HG03039 (cell line): ENCODE measurements around the gene MITF.

ENCODE experiments used
- ATAC-seq: cut with Tn5 transposase; IDR thresholded peaks from one replicate; pipeline ENCODE4 v1.9.1; 2021; ENCODE audit warnings: mild to moderate bottlenecking, moderate library complexity; ENCODE audit not compliant: unreplicated experiment

MITF gene, protein sequence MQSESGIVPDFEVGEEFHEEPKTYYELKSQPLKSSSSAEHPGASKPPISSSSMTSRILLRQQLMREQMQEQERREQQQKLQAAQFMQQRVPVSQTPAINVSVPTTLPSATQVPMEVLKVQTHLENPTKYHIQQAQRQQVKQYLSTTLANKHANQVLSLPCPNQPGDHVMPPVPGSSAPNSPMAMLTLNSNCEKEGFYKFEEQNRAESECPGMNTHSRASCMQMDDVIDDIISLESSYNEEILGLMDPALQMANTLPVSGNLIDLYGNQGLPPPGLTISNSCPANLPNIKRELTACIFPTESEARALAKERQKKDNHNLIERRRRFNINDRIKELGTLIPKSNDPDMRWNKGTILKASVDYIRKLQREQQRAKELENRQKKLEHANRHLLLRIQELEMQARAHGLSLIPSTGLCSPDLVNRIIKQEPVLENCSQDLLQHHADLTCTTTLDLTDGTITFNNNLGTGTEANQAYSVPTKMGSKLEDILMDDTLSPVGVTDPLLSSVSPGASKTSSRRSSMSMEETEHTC

DNA sequence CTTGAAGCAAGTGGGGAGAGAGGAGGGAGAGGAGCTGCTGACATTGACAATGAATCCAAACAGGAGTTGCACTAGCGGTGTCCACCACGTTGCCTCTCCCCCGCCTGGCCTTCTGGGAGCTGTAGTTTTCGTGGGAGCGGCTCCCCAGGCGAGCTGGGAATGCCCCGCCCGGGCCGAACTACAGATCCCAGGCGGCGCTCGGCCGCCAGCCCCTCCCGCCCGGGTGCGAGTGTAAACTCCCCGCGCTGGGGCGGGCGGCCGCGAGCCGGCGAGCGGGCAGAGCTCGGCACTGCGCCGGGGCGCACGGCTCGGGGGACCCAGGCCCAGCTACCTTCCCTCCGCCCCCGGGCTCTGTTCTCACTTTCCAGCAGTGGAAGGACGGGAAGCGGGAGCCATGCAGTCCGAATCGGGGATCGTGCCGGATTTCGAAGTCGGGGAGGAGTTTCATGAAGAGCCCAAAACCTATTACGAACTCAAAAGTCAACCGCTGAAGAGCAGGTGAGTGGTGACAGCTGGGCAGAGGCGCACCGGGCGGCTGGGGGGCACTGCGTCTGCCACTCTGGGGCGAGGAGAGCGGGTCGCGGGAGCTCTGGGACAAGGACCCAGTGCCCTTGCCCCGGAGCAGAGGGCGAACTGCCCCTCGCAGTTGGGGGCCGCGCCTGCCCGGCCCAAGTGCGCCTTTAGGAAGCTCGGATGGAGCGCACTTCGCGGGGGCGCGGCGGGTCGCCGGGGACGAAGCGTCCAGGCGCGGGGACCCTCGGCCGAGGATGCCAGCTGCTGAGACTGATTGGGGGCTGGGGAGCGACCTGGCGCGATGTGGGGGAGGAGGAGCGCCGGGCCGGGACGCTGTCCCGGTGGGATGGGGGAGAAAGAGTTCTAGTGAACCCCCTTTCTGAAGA lies at the start of gene MITF:
Gene MITF (plus strand): TSS at position 261 of the 899 bp plus-strand sequence. CDS start 134 bp downstream, at position 395.
- ATAC-seq = peak; percentile 99

DNA sequence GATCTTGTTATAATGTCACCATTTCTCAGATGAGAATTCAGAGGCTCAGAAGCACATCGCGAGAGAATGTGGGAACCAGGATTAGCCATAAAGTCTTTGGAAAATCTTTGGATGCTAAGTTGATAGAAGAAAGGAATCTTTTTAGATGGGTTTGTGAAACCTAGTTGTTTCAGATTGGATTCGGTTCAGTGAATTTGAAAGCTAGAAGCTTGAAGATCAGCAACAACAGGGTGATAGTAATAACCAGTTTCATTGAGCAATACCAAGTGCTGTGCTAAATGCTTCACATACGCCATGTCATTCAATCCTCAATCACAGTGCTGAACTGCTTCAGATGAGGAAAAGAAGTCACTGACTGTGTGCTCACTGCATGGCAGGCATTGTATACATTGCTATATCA lies 47.4 kb upstream of the MITF start:
- ATAC-seq = no peak

DNA sequence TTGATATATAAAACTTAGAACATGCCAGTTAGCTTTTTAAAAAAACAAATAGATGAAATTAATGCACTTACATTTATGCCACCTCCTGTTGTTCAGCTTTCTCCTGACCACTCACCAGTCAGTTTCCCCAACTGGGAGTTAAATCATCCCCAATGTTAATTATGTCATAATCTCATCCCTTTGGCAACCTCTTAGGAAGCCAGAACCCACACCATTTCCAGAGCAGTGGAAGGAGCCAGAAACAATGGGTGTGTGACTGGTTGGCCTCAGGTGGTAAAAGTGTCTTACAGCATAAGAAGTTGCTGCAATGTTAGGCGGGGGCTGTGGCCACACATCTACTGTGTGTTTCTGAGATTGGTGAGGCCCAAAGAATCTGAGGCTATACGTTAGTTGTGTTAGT lies 46.5 kb upstream of the MITF start:
- no peak for ATAC-seq

DNA sequence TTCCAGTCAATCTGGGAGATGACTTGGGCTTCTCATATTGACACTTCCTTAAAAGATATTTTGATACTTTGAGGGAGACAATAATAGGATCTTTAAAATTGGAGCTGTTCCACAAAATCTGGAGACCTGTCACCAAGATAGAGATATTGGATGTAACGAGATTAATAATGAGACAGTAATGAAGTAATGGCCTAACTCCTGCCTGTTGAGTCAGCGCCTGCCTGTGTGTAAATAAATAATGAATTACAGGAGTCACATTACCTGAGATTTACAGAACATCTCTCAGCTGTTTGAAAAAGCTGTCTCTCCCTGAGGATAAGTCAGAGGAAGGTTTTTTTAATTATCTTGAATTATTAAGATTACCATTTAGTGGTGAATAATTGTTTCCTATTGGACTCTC lies 43.8 kb upstream of the MITF start:
- ATAC-seq = no peak

DNA sequence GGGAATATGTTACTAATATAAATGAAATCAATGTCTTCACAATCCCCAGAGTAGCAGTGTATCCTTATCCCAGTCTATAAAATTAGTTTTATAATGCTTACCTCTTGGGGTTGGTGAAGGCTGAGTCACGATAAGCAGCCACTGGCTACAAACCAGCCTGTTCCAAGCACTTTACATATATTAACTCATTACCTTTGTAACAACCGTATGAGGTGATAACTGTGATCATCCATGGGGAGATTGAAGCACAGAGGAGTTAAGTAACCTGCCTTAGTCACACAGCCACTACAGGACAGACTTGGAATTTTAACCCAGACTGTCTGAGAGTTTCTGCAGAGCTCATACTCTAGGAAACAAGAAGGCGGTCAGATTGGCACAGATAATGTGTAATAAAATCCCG lies 43.3 kb upstream of the MITF start:
- ATAC-seq = no peak

DNA sequence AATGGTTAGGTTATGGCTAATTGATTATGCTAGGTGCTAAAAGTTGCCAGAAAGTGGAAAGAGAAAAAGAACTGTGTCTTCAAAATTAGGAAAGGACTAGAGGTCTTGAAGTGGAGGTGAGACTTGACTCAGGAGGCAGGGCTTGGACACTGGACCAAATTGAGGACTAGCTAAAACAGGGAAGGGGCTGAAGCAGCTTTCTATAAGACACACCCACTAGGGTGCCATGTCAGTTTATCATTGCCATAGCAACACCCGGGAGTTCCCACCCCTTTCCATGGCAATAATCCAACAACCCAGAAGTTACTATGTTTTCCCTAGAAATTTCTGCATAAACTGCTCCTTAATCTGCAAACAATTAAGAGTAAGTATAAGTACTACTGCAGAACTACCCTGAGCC lies 42.9 kb upstream of the MITF start:
- ATAC-seq = no peak

DNA sequence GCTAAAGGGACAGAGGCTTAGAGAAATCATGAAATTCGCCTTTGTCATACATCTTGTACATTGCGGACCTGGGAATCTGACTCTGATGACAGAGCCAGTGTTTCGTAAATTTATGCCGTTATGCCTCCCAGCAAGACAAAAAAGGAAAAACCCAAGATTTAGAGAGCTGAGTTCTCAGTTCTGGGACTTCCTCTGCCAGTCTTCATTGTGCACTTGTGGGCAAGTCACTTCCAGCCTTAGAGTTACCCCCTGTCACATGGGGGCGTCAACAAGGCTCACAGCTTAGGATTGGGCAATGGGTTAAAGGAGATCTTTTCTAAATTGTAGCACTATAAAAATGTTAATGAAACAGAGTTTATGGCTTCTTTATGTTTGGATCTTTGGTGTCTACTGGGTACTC lies 41.9 kb upstream of the MITF start:
- ATAC-seq = no peak

DNA sequence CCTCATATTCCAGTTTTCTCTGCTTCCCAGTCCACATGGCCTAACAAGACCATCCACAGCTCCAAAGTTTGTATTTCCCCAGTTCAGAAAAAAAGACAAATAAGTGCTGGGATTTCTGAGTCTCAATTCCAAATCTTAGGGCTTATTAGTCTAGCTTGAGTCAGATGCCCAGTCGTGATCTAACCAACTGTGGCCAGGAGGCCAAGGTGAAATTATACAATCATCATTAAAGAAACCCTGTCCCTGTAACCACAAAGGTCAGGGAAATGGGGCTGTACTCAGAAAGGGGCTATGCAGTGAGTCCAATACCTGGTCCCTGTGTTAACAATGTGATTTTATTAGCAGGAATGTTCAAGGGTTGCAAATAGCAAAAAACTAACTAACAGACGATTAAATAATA lies 40.5 kb upstream of the MITF start:
- no peak for ATAC-seq

DNA sequence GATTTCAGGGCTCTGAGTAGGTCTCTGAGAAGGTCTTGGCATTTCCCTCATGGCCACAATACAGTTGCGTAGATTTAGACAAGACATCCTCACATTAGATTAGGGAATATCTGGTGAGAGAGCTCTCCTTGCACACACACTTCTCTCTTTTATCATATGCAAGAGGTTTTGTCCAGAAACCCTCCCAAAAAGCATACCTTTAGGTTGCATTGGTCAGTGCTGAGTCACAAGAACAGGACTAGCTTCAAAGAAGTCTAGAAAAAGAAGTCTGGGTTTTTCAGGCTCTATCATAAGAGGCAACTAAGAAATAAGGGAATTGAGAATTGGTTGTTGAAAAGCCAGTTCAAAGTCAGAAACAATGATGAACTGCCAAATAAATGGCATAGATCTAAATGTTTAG lies 40.1 kb upstream of the MITF start:
- no peak for ATAC-seq

DNA sequence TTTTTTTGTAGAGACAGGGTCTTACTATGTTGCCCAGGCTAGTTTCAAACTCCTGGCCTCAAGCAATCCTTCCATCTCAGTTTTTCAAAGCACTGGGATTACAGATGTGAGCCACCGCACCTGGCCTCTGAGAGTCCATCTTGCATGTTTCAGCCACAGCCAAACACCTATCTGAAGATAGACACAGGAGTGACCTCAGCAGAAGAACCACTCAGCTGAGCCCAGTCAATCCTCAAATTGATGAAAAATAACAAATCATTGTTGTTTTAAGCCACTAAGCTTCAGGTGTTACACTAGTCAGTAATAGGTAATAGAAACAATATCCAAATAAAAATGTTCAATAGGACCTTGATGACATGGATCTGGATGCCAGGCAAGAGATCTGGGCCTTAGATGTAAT lies 38.3 kb upstream of the MITF start:
- no peak for ATAC-seq

DNA sequence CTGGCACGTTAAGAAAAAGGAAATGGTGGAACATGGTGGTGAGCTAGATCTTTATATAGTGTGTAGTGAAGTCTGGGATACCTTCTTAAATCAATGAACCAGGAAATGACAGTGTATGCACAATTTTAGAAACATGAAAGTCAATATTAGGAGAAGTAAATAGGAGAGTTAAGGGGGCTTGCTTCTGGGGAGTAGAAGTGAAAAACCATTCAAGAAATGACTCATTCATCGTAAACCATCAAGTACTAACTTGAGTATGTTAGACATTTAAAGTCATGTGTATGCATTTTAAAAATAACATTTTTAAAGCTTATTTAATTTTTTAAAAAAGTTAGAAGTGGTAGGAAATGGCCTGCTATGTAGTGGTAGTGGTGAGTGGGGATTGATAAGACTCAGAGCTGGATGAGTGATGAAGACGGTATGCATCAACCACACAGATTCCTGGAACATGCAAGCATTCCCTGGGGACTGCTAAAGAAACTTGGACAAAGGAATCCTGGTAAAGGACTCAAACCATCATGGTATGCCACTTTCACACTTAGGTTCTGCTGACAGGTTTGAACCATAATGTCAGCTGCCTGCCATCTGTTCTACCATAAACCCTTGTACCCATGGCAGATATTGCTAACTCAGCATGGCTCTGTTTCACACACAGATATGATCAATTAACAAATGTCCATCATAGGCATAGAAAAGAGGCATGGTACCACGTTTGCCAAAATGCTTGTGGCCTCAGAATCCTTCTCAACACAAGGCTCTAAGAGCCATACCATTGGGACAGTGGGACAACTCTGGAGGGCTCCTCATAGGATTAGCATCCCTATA lies 28.9 kb upstream of the MITF start:
- no peak for ATAC-seq

DNA sequence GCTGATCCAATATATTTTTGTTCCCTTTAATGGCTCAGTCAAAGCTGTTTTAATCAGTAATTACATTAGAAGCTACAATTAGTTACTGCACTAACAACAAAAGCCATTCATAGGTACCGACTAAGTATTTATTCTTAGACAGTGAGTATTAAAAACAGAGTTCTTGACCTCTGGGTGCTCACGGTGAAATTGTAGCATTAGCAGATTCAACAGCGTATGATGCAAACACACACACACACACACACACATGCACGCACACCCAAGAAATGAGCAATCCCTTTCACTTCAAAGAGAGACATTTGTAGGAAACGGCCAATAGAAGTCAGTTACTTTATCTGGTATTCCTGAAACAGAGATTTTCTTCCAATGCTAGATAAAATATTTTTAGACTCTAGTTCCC lies 27.0 kb upstream of the MITF start:
- no peak for ATAC-seq

DNA sequence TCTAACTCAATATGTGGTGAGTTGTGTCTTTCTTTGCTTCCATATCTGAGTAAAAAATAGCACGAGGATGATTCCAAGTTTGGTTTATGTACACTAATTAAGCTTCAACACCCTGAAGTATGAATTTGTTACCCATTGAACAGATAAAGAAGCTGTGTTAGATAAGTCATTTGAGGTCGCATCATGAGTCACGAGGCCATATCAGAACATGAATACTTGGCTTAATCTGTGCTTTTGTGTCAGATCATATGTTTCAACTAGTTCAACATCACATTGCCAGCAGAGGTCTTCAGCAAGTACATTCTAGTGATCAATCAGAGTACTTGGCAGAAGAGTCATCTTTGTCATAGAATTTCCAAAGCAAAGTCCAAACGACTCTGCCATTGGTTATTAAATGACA lies 26.3 kb upstream of the MITF start:
- ATAC-seq = no peak

DNA sequence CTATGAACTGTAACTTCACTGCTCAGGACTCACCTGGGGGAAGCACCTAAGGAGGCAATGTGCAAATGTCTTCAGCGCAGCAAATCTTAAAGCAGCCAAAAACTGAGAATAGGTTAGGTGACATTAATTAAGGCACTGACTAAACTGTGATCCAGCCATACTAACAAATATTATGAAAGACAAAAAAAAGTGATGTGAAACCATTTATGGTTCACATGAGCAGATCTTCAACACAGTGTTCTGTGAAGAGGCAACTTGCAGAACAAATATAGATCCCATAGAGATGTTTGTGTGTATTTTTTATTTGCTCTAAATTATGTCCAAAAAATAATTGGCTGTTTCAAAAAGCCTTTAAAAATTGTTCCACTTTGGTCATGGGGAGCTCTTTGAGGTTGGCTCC lies 24.1 kb upstream of the MITF start:
- no peak for ATAC-seq

DNA sequence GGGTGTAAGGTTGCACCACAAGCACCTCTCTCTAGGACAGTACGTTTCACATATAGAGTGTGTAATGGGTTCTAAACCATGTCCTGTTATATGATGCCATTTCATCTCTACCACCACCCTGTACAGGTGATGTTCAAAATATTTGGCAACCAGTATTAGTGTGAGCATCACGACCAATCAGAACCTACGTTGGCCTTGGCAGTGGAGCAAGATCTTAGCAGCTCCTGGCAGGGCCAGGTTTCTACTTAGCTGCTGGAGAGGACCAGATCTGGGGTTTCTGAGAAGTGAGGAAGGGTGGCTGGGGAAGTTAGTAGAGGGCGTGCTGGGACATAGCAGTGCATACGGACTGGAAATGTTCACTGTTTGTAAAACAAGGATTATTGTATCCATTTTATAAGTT lies 23.1 kb upstream of the MITF start:
- ATAC-seq = no peak

DNA sequence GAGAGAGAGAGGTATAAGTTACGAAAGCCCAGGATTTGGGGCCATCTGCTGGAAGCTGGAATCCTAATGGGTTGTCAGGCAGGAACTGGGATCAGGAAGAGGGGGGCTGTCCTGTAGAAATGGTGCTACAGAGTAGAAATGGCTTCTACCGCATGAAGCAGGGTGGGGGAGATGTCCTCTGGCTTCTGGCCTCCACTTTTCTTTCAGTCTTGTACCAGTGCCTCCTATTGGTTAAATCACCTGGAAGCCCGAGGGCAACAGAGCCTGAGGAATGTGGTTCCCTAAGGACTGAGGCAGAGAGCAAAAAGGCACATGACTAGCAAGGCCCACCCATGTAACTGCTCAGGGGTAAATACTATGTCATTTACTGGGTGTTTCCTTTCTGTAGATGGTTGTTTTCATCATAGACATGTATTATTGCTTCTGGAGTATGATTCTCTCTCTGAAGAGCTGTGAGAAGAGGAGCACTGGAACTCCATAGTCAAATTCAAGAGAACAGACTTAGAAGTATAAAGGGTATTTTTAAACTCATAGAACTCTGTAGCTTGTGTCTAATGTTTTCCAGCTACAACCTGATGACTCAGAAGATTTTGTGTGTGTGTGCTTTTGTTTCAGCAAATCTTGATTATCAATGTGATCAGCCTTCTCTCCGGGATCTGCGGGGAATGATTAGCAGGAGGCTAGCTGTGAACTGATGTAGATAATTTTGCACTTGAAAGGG lies 20.2 kb upstream of the MITF start:
- no peak for ATAC-seq

DNA sequence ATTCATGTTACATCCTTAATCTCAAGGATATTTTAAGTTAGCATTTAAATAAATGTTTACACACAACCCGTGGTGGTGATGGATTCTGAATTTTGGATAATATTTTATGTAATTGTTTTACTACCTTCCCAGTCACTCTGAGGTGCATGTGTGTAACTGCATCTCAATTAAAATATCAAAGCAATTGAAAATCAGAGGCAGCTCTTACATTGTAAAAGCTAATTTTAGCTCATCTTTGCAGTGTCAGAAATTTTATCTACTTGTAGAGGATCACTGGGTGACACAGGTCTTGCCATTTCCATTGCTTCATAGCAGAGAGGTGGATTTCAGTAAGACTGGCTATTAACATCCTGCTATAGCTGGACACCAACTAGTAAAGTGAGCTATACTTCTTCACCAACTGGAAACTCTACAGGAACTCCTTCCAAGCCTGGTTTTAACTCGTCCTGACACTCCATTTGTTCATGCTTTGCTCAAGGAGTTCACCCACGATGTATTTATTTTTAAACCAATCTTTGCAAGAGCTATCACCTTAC lies 19.6 kb upstream of the MITF start:
- ATAC-seq = no peak

DNA sequence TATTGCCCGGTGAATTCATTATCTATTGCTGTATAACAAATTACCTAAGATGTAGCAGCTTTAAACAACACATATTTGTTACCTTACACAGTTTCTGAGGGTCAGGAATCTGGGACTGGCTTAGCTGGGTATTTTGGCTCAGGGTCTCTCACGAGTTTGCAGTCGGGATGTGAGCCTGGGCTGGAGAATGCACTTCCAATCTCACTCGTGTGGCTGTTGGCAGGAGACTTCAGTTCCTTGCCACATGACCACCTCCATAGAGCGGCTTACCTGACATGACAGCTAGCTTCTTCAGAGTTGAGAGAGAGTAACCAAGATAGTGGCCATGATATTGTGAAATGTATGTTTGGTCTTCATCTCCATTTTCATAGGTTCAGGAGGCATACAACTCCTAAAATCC lies 18.4 kb upstream of the MITF start:
- ATAC-seq = no peak

DNA sequence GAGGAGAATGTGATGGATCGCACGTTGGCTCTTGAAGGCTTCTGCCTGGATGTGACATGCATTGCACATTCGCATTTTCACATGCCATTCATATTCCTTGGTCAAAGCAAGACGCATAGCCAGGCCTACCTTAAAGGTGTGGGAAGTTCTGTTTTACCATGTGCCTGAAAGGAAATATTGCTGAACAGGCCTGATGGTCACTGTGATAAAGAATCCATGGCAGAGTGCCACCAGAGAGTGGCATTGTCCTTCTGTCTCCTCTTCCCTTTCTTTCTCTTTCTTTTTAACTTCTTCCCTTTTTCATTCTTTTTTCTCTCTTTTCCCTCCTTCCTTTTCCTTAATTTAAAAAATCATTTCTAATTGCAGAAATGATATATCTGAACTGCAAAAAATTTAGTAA lies 15.9 kb upstream of the MITF start:
- ATAC-seq = no peak
